ENCODE results near the gene CCR1.

The CCR1 gene

DNA sequence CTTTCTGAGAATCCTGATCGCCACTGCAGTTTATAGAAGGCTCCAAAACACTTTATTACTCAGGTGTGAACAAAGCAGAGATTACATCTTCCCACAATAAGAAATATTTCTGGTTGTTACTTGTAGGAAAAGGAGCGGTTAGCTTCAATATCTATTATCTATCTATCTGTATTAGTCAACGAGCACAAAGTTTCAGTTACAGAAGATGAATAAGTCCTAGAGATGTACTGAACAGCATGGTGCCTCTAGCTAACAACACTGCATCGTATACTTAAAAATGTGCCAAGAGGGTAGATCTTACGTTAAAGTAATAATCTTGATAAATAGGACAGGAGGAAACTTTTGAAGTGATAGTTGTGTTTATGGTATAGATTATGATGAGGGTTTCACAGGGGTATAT, 23.2 kb upstream of the CCR1 start:
- Histone ChIP-seq H3K27ac (ENCODE audit: low read depth, low read length) (no peak overlapping the region), H3K36me3 (ENCODE audit: insufficient read depth, low read length) (no peaks in the 10 kb centered on the region), H3K4me1 (ENCODE audit: insufficient read depth, low read length) (no peaks in the 10 kb centered on the region), H3K27me3 (ENCODE audit: control insufficient read depth in 1 of 2, insufficient read depth in 2 of 2, low read length in 2 of 2) (no peaks in the 10 kb centered on the region), H3K9ac (ENCODE audit: low read length) (no peak overlapping the region), H3K4me3 (ENCODE audit: low read depth in 1 of 2, low read length in 2 of 2) (no peak overlapping the region), H3K9me3 (ENCODE audit: low read length) (no peaks in the 10 kb centered on the region)

DNA sequence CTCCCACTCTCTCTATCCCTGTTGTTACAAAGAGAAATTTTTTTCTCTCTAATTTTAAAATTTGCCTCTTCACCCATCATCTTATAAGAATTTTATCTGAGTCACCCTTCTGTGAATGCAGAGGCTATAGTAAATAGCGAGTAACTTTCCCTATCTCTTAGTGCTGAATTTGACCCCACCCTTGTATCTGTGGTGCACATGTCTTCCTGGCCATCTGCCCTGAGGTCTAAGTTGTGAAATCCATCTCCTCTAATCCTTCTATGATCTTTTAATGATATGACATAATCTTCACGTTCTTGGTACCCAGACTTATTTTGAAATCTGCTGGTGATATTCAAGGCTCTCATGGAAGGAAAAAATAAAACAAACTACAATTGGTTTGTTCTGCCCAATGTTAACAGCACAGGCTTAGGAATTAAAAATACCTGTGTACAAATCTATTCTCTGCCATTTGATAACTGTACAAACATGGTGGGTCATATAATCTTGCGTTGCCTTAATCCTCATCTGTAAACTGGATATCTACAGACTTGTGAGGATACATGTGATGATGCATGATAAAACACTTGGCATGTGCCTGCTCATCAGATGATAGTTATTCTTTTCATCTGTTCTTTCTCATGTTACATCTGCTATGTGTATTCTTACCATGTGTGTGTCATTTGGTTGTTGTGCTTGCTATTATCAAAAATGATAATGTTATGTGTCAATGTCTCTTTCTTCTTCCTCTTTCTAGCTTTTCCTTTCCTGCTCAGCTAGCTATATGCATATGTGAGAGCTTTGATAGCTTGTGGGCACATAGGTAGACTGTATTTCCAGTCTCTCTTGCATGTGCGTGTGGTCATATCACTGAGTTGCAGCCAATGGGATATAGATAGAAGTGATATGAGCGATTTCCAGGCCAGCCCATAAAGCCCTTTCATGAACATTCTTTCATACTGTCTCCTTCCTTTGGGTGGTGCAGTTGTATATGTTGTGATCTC, 20.4 kb upstream of the CCR1 start:
- Histone ChIP-seq H3K27ac (ENCODE audit: low read depth, low read length) (no peak overlapping the region), H3K9ac (ENCODE audit: low read length) (no peak overlapping the region), H3K36me3 (ENCODE audit: insufficient read depth, low read length) (no peaks in the 10 kb centered on the region), H3K4me1 (ENCODE audit: insufficient read depth, low read length) (no peaks in the 10 kb centered on the region), H3K4me3 (ENCODE audit: low read depth in 1 of 2, low read length in 2 of 2) (no peak overlapping the region), H3K9me3 (ENCODE audit: low read length) (no peaks in the 10 kb centered on the region), H3K27me3 (ENCODE audit: control insufficient read depth in 1 of 2, insufficient read depth in 2 of 2, low read length in 2 of 2) (no peaks in the 10 kb centered on the region)

DNA sequence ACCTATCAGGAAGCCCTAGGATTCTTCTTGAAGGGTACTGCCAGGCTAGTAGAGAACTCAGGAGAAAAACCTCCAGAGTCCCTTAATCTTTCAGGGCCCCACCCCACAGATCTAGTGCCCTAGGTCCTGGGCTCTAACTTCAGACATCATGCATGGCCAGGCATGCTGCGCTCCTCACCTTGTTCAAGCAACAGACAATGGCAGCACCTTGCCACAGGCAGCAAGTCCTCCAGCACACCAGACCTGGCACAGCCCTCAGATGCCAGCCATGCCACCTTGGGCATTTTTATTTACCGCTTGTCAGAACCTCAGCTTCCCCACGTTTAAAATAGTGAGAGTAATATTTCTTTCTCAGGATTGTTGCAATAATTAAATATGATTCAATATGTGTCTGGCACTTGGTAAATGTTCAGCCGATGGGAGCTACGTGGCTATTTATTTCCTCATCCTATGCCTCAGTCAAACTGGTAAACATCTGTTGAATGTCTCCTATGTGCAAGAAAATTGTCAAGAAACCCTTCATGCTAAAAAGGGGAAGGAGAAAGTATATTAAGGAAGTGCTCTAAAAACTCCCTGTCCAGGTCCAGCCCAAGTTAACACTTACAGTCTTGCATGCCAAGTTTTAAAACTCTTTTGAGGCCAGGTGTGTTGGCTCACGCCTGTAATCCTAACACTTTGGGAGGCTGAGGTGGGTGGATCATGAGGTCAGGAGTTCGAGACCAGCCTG, 14.5 kb upstream of the CCR1 start:
- Histone ChIP-seq H3K4me3 (ENCODE audit: low read depth in 1 of 2, low read length in 2 of 2) (no peak overlapping the region), H3K9me3 (ENCODE audit: low read length) (no peaks in the 10 kb centered on the region), H3K4me1 (ENCODE audit: insufficient read depth, low read length) (no peaks in the 10 kb centered on the region), H3K36me3 (ENCODE audit: insufficient read depth, low read length) (no peaks in the 10 kb centered on the region), H3K9ac (ENCODE audit: low read length) (no peak overlapping the region), H3K27me3 (ENCODE audit: control insufficient read depth in 1 of 2, insufficient read depth in 2 of 2, low read length in 2 of 2) (no peaks in the 10 kb centered on the region), H3K27ac (ENCODE audit: low read depth, low read length) (no peak overlapping the region)

DNA sequence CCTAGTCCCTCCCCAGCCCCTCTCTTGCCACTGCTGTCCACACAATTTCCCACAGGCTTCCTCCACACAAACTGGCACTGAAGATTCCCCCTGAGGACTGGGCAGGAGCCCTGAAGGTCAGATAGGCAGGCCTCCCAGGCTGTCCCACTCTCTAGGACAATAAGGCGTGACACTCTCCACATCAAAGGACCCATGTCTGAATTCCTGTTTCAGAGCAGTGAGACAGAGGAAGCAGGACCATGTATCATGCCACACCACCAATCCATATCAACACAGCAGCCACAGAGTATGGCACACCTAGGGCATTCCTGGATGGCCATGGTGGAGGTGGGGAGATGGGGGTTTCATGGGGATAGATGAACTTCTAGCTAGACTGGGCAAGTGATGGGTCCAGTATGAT, 13.8 kb upstream of the CCR1 start:
- H3K4me1 ChIP-seq (ENCODE audit: insufficient read depth, low read length) = no peaks in the 10 kb centered on the region
- no peaks in the 10 kb centered on the region for H3K27me3 ChIP-seq (ENCODE audit: control insufficient read depth in 1 of 2, insufficient read depth in 2 of 2, low read length in 2 of 2)
- no peak overlapping the region for H3K27ac ChIP-seq (ENCODE audit: low read depth, low read length)
- H3K36me3 ChIP-seq (ENCODE audit: insufficient read depth, low read length) = no peaks in the 10 kb centered on the region
- no peak overlapping the region for H3K9ac ChIP-seq (ENCODE audit: low read length)
- H3K9me3 ChIP-seq (ENCODE audit: low read length) = no peaks in the 10 kb centered on the region
- H3K4me3 ChIP-seq (ENCODE audit: low read depth in 1 of 2, low read length in 2 of 2) = no peak overlapping the region

DNA sequence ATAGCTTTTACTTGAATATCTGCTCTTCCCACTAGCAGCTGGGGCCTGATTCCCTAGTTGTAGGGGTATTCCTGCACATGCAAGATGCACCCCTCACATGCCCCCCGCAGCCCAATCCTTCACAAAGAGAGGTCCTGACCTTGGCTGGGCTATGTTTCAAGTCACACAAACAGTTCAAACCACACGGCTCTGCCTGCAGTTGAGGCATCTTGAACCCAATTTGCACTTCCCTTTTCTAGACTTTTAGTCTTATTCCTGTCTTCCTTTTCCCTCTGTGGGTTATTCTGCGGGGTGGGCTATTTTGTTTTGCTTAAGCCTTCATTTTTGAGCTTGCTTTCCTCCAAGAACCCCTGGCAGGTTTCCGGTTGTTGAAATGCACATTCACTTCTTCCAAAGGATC, 13.3 kb upstream of the CCR1 start:
- H3K4me1 ChIP-seq (ENCODE audit: insufficient read depth, low read length) = no peaks in the 10 kb centered on the region
- H3K36me3 ChIP-seq (ENCODE audit: insufficient read depth, low read length) = no peaks in the 10 kb centered on the region
- no peak overlapping the region for H3K9ac ChIP-seq (ENCODE audit: low read length)
- no peaks in the 10 kb centered on the region for H3K27me3 ChIP-seq (ENCODE audit: control insufficient read depth in 1 of 2, insufficient read depth in 2 of 2, low read length in 2 of 2)
- no peak overlapping the region for H3K4me3 ChIP-seq (ENCODE audit: low read depth in 1 of 2, low read length in 2 of 2)
- no peaks in the 10 kb centered on the region for H3K9me3 ChIP-seq (ENCODE audit: low read length)
- no peak overlapping the region for H3K27ac ChIP-seq (ENCODE audit: low read depth, low read length)

DNA sequence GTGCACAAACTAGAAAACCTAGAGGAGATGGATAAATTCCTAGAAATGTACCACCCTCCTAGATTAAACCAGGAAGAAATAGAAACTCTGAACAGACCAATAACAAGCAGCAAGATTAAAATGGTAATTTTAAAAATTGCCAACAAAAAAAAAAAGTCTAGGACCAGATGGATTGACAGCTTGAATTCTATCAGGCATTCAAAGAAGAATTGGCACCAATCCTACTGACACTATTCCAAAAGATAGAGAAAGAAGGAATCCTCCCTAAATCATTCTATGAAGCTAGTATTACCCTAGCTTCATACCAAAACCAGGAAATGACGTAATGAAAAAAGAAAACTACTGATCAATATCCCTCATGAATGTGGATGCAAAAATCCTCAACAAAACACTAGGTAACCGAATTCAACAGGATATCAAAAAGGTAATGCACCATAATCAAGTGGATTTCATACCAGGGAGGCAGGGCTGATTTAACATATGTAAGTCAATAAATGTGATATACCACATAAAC, 10.1 kb upstream of the CCR1 start:
- no peaks in the 10 kb centered on the region for H3K36me3 ChIP-seq (ENCODE audit: insufficient read depth, low read length)
- no peak overlapping the region for H3K4me3 ChIP-seq (ENCODE audit: low read depth in 1 of 2, low read length in 2 of 2)
- H3K27me3 ChIP-seq (ENCODE audit: control insufficient read depth in 1 of 2, insufficient read depth in 2 of 2, low read length in 2 of 2) = no peaks in the 10 kb centered on the region
- H3K27ac ChIP-seq (ENCODE audit: low read depth, low read length) = no peak overlapping the region
- no peaks in the 10 kb centered on the region for H3K4me1 ChIP-seq (ENCODE audit: insufficient read depth, low read length)
- H3K9ac ChIP-seq (ENCODE audit: low read length) = no peak overlapping the region
- no peaks in the 10 kb centered on the region for H3K9me3 ChIP-seq (ENCODE audit: low read length)

DNA sequence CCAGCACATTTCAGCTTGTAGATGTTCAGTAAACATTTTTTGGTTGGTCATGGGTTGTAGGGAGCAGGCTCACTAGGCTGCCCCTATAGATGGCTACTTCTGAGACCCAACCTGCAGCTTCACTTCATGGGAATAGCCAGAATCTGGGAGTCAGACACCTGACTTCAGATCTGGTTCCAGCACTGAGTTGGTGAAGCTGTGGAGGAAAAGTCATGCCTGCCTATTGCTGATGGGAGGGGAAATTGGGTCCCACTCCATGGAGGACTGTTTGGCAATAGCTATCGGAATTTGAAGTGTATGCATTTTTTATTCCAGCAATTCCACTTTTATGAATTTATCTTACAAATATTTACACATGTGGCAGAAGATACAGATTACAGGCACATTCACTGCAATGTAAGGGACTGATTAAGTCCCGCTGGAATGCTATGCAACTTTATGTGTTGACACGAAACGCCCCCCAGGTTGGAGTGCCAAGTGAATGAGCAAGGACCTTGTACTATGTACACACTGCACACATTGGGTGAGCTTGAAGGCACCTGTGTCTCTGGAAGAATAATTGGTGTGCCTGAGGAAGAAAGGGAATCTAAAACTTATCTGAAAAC, 7.8 kb upstream of the CCR1 start:
- Histone ChIP-seq H3K27me3 (ENCODE audit: control insufficient read depth in 1 of 2, insufficient read depth in 2 of 2, low read length in 2 of 2) (no peaks in the 10 kb centered on the region), H3K9ac (ENCODE audit: low read length) (no peak overlapping the region), H3K36me3 (ENCODE audit: insufficient read depth, low read length) (no peaks in the 10 kb centered on the region), H3K9me3 (ENCODE audit: low read length) (no peaks in the 10 kb centered on the region), H3K27ac (ENCODE audit: low read depth, low read length) (no peak overlapping the region), H3K4me1 (ENCODE audit: insufficient read depth, low read length) (no peaks in the 10 kb centered on the region), H3K4me3 (ENCODE audit: low read depth in 1 of 2, low read length in 2 of 2) (no peak overlapping the region)

DNA sequence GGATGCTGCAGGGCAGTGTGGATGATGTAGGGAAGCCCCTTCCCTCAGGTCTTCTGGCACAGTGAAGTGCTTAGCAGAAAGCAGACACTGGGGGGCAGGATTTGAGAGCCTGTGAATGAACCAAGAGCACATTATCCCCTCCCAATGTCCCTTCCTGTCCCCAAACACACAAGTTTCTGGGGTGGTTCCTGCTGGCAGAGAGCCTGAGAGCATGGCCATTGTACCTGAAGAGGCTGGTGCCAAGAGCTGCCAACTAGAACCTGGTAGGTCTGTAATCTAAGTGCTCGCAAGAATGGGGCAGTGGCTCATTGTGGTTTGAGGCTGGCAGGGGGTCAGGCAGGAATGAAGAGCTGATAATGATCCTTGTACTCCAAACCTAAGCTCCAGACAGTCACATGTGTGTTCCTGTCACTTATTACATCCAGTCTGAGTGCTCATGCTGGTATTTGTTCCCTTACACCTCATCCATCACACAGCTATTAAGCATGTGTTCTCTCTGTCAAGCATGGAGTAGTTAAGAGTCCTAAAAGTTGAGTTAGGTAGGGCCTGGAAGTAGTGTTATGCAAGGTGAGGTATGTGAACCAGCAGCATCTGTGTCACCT, 6.7 kb upstream of the CCR1 start:
- H3K9me3 ChIP-seq (ENCODE audit: low read length) = no peaks in the 10 kb centered on the region
- H3K4me1 ChIP-seq (ENCODE audit: insufficient read depth, low read length) = no peaks in the 10 kb centered on the region
- no peak overlapping the region for H3K27ac ChIP-seq (ENCODE audit: low read depth, low read length)
- no peak overlapping the region for H3K9ac ChIP-seq (ENCODE audit: low read length)
- H3K36me3 ChIP-seq (ENCODE audit: insufficient read depth, low read length) = no peaks in the 10 kb centered on the region
- no peak overlapping the region for H3K4me3 ChIP-seq (ENCODE audit: low read depth in 1 of 2, low read length in 2 of 2)
- no peaks in the 10 kb centered on the region for H3K27me3 ChIP-seq (ENCODE audit: control insufficient read depth in 1 of 2, insufficient read depth in 2 of 2, low read length in 2 of 2)

DNA sequence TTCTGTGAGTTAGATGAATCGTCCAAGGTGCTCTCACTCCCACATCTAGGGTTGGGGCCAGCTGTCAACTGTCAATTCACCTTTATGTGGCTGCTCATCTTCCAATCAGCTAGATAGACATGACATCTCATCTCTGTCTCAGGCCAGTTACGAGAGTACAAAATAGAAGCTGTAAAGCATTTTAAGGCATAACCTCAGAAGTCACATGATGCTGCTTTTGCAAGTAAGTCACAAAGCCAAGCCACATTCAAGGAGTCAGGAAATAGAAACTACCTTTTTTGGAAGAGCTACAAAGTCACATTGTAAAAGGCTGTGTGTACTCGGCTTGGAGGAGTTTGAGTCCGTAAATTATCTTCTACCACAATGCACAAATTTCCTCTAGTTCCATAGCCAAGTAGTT, 5.1 kb upstream of the CCR1 start:
- no peak overlapping the region for H3K9ac ChIP-seq (ENCODE audit: low read length)
- H3K4me1 ChIP-seq (ENCODE audit: insufficient read depth, low read length) = no peaks in the 10 kb centered on the region
- H3K9me3 ChIP-seq (ENCODE audit: low read length) = no peaks in the 10 kb centered on the region
- H3K27me3 ChIP-seq (ENCODE audit: control insufficient read depth in 1 of 2, insufficient read depth in 2 of 2, low read length in 2 of 2) = no peaks in the 10 kb centered on the region
- no peak overlapping the region for H3K27ac ChIP-seq (ENCODE audit: low read depth, low read length)
- H3K36me3 ChIP-seq (ENCODE audit: insufficient read depth, low read length) = no peaks in the 10 kb centered on the region
- no peak overlapping the region for H3K4me3 ChIP-seq (ENCODE audit: low read depth in 1 of 2, low read length in 2 of 2)

DNA sequence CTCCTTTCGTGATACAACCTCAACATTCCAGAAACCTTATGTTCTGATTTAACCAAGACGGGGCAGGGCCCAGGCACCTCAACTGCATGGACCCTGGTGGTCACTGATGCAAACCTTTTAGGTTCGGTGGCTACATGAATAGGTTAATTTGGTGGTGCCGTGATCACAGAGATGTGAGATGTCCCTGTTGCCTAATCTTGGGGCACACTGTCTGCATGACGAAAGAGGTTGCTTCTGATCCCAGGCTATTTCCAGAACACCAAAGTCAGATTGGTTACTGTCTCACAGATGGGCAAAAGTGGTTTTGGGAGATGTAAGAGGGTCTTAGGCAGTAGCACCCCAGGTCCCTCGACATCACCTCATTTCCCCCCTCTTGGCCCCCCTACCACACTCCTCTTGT, 4.0 kb upstream of the CCR1 start:
- no peaks in the 10 kb centered on the region for H3K4me1 ChIP-seq (ENCODE audit: insufficient read depth, low read length)
- no peak overlapping the region for H3K9ac ChIP-seq (ENCODE audit: low read length)

More for the DNA sequence above, 4.0 kb upstream of the CCR1 start:
- H3K9me3 ChIP-seq (ENCODE audit: low read length) = no peaks in the 10 kb centered on the region
- H3K27me3 ChIP-seq (ENCODE audit: control insufficient read depth in 1 of 2, insufficient read depth in 2 of 2, low read length in 2 of 2) = no peaks in the 10 kb centered on the region
- no peak overlapping the region for H3K4me3 ChIP-seq (ENCODE audit: low read depth in 1 of 2, low read length in 2 of 2)
- no peaks in the 10 kb centered on the region for H3K36me3 ChIP-seq (ENCODE audit: insufficient read depth, low read length)
- H3K27ac ChIP-seq (ENCODE audit: low read depth, low read length) = no peak overlapping the region
